PC-9 (cell line): Measurements from ENCODE around the gene BEST3. TPM values are rescaled to one million over a fixed set of nuclear protein-coding genes. Genes with fewer than 3 reads are reported as not detected.

Source experiments
- BruUV-seq: library from RNA; stranded (reverse); fragments of 400-500 nt; replicated peaks from 2 replicates; lab custom pipeline; 2021; lab: Mats Ljungman, UMichigan
- CTCF ChIA-PET: fragments of 300-600 bp; sonication (Branson Sonifier 250); formaldehyde crosslinking; loops from one replicate; lab custom pipeline; 2022; ENCODE audit warnings: antibody characterized with exemption; lab: Charles Lee
- POLR2A ChIA-PET: fragments of 300-600 bp; sonication (Branson Sonifier 250); formaldehyde crosslinking; loops from one replicate; lab custom pipeline; 2022; ENCODE audit warnings: antibody characterized with exemption; ENCODE audit not compliant: unreplicated experiment; lab: Charles Lee
- DNase-seq, 2 experiments: peaks; one replicate each; pipeline versions ENCODE4 v3.0.0 to v3.0.0-alpha.2; 2015 to 2022; ENCODE audit warnings: mixed read lengths in 1 of 2
- H2AFZ ChIP-seq: fragments of 200-600 bp; sonication (generic); 2 replicates; pipeline ENCODE4 v1.8.1; 2017; ENCODE audit warnings: antibody characterized with exemption
- H3F3A ChIP-seq: fragments of 200-600 bp; sonication (generic); 2 replicates; pipeline ENCODE4 v1.8.1; 2017; ENCODE audit warnings: antibody characterized with exemption, mild to moderate bottlenecking, low read depth; ENCODE audit not compliant: insufficient read depth
- H3K27ac ChIP-seq: fragments of 200-600 bp; sonication (generic); 2 replicates; pipeline ENCODE4 v1.6.1; 2016; ENCODE audit warnings: mixed run types
- H3K27me3 ChIP-seq: fragments of 200-600 bp; sonication (generic); 2 replicates; pipeline ENCODE4 v1.6.1; 2016; ENCODE audit warnings: low read depth, mixed run types; ENCODE audit not compliant: insufficient read depth
- H3K36me3 ChIP-seq: fragments of 200-600 bp; sonication (generic); 2 replicates; pipeline ENCODE4 v1.6.1; 2016; ENCODE audit warnings: low read depth, mixed run types
- H3K4me1 ChIP-seq: fragments of 200-600 bp; sonication (generic); replicated peaks from 2 replicates; pipeline ENCODE4 v1.6.1; 2016; ENCODE audit warnings: mixed run types; ENCODE audit not compliant: insufficient read depth
- H3K4me2 ChIP-seq: fragments of 200-600 bp; sonication (generic); 2 replicates; pipeline ENCODE4 v1.6.1; 2017; ENCODE audit warnings: mixed run types
- H3K4me3 ChIP-seq: fragments of 200-600 bp; sonication (generic); 2 replicates; pipeline ENCODE4 v1.6.1; 2016; ENCODE audit warnings: mixed run types
- H3K79me2 ChIP-seq: fragments of 200-600 bp; sonication (generic); 2 replicates; pipeline ENCODE4 v1.6.1; 2017; ENCODE audit warnings: low read depth, mixed run types
- H3K9me2 ChIP-seq: fragments of 200-600 bp; sonication (generic); 2 replicates; pipeline ENCODE4 v1.8.1; 2017; ENCODE audit warnings: mild to moderate bottlenecking; ENCODE audit not compliant: insufficient read depth
- H3K9me3 ChIP-seq: fragments of 200-600 bp; sonication (generic); 2 replicates; pipeline ENCODE4 v1.8.1; 2016; ENCODE audit warnings: low read depth; ENCODE audit not compliant: insufficient read depth
- H4K20me1 ChIP-seq: fragments of 200-600 bp; sonication (generic); 2 replicates; pipeline ENCODE4 v1.8.1; 2017; ENCODE audit not compliant: insufficient read depth
- EZH2 ChIP-seq: fragments of 200-600 bp; sonication (generic); IDR thresholded peaks from 2 replicates; pipeline ENCODE4 v1.8.0; 2017; ENCODE audit warnings: antibody characterized with exemption, low read depth
- intact Hi-C: fragments of 100-400 bp; cut with micrococcal nuclease; formaldehyde crosslinking; loops from one replicate; pipeline ENCODE4 v1.10.0; 2022; ENCODE audit not compliant: unreplicated experiment
- total RNA-seq: library from RNA; stranded (reverse); gene quantifications from 2 replicates; pipeline ENCODE4 v1.2.3, GENCODE V29; 2021
- TF ChIP-seq, protein P1 (sequence below): fragments of 200-600 bp; sonication (generic); conservative IDR thresholded peaks from 2 replicates; pipeline ENCODE4 v1.6.1; 2017; ENCODE audit warnings: mixed run types, antibody characterized with exemption, mild to moderate bottlenecking, moderate library complexity

The BEST3 gene
- total RNA-seq, 1 experiment from 2014 or later: 0.17 TPM

DNA sequence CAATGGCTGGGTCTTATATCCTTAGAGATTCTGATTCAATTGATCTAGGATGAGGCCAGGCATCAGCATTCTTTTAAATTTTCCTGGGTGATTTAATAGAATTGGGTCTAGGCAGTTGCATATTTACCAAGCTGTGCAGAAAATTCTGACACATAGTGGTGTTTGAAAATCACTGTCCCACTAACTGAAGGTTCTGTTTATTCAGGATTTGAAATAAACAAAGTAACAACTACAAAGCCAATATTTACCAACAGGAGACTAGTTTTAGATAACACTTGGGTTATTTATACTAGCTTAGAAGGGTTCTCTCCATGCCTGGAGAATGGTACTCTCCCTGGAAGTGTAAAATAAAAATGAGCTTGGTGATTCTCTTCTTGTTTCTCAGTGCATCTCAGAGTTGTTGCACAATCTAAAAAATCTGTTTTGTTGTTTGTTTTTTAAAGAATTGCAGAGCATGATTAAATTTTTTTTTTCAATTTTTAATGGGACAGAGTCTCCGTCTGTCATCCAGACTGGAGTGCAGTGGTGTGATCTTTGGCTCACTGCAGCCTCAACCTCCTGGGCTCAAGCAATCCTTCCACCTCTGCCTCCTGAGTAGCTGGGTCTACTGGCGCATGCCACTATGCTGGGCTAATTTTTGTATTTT lies 16.9 kb downstream of the BEST3 start:
- no peaks in the 10 kb centered on the region for H3K79me2 ChIP-seq
- H3K4me3 ChIP-seq: no peak overlapping the region
- no peak for TF ChIP-seq EZH2
- TF ChIP-seq, protein P1, sequence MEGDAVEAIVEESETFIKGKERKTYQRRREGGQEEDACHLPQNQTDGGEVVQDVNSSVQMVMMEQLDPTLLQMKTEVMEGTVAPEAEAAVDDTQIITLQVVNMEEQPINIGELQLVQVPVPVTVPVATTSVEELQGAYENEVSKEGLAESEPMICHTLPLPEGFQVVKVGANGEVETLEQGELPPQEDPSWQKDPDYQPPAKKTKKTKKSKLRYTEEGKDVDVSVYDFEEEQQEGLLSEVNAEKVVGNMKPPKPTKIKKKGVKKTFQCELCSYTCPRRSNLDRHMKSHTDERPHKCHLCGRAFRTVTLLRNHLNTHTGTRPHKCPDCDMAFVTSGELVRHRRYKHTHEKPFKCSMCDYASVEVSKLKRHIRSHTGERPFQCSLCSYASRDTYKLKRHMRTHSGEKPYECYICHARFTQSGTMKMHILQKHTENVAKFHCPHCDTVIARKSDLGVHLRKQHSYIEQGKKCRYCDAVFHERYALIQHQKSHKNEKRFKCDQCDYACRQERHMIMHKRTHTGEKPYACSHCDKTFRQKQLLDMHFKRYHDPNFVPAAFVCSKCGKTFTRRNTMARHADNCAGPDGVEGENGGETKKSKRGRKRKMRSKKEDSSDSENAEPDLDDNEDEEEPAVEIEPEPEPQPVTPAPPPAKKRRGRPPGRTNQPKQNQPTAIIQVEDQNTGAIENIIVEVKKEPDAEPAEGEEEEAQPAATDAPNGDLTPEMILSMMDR: no peak
- POLR2A ChIA-PET: no interaction called here
- no peak for DNase-seq
- H3K9me2 ChIP-seq: no peaks in the 10 kb centered on the region
- intact Hi-C loops: no loop called here
- no peaks in the 10 kb centered on the region for H3K9me3 ChIP-seq
- H2AFZ ChIP-seq: no peak overlapping the region
- H3F3A ChIP-seq: no peaks in the 10 kb centered on the region
- BruUV-seq: no TSS peak
- H3K4me2 ChIP-seq: no peak overlapping the region
- CTCF ChIA-PET: no interaction called here
- no peaks in the 10 kb centered on the region for H3K36me3 ChIP-seq
- no peaks in the 10 kb centered on the region for H3K27me3 ChIP-seq
- H3K4me1 ChIP-seq: no peaks in the 10 kb centered on the region
- H3K27ac ChIP-seq: no peak overlapping the region
- no peaks in the 10 kb centered on the region for H4K20me1 ChIP-seq

DNA sequence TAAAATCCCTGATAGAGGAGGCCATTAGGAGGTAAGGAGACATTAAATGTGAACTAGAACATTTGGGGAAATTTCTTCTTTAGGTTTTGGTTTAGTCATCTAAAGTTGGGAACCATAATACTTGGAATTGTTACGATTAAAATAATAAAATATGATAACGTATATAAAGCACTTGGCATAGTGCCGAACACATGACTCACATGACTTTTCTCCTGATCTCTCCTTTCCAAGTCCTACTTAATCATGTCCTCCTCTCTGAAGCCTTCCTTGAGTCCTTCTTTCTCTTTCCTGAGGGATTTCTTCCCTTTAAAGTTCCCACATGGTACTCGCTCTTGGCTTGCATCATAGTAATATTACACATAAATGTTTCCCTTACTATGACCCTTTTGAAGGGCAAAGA lies 20.0 kb downstream of the BEST3 start:
- Histone ChIP-seq H3K27ac (no peak overlapping the region), H3K9me2 (no peaks in the 10 kb centered on the region), H3F3A (no peaks in the 10 kb centered on the region), H3K79me2 (no peaks in the 10 kb centered on the region), H2AFZ (no peak overlapping the region), H3K4me3 (no peak overlapping the region), H3K4me2 (no peak overlapping the region), H3K4me1 (no peaks in the 10 kb centered on the region), H3K27me3 (no peaks in the 10 kb centered on the region), H3K36me3 (no peaks in the 10 kb centered on the region), H3K9me3 (no peaks in the 10 kb centered on the region), H4K20me1 (no peaks in the 10 kb centered on the region)
- TF ChIP-seq EZH2: no peak
- TF ChIP-seq, protein P1: no peak
- ChIA-PET POLR2A (no interaction called here), CTCF (no interaction called here)
- DNase-seq: no peak
- no TSS peak for BruUV-seq
- intact Hi-C loops: no loop called here

DNA sequence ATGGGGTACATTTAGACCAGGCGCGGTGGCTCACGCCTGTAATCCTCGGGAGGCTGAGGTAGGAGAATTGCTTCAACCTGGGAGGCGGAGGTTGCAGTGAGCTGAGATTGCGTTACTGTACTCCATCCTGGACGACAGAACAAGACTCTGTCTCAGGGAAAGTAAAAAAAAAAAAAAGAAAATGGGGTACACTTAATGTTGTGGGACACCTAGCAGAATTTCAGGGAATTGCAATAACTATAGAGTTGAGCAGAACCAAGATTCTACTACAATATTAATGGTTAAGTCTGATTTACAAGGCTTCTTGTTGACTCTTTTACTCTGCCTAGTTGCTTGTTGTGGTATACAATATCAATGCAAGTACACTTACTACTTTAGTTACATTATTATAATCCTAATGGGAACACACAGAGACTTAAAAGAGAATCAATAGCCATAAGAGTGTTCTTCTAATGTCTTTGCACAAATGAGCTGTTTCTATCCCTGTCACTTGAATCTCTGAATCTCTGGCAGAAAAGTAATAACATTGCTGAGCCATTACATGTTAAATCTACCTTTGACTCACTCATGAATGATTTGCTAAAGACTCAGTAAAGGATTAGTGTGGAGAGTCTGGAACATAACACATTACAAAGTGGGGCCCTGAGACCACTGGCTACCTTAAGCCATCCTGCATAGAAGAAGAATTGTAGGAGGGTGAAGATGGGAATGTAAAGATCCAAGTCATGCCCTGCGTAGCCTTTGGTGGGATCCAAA lies 22.7 kb downstream of the BEST3 start:
- no peaks in the 10 kb centered on the region for H3K4me1 ChIP-seq
- intact Hi-C loops: no loop called here
- no peak overlapping the region for H3K27ac ChIP-seq
- H3K36me3 ChIP-seq: no peaks in the 10 kb centered on the region
- no peak overlapping the region for H2AFZ ChIP-seq
- H4K20me1 ChIP-seq: no peaks in the 10 kb centered on the region
- no peaks in the 10 kb centered on the region for H3F3A ChIP-seq
- ChIA-PET POLR2A (no interaction called here), CTCF (no interaction called here)
- no TSS peak for BruUV-seq
- no peak overlapping the region for H3K4me3 ChIP-seq
- TF ChIP-seq, protein P1: peak; percentile 22; the same call in 1 of the 2 replicates
- TF ChIP-seq EZH2: no peak
- no peaks in the 10 kb centered on the region for H3K27me3 ChIP-seq
- no peaks in the 10 kb centered on the region for H3K9me3 ChIP-seq
- H3K9me2 ChIP-seq: no peaks in the 10 kb centered on the region
- no peaks in the 10 kb centered on the region for H3K79me2 ChIP-seq
- DNase-seq: no peak
- H3K4me2 ChIP-seq: no peak overlapping the region
